DMS114 treated with DMSO at 0.1 percent for 48 hours (cell line): ENCODE results near the gene MFF.

ENCODE experiments used
- DNase-seq: peaks from one replicate; lab custom pipeline; 2025; ENCODE audit not compliant: unreplicated experiment; lab: John Stamatoyannopoulos, UW

The MFF gene

GRCh38 chr2:227324995-227325838 is at the start of gene MFF:
Gene MFF (plus strand): TSS chr2:227325251. CDS start chr2:227330666, 5,415 bp downstream.
- DNase-seq, result peak; percentile 88

GRCh38 chr2:227280895-227281294 is 44.2 kb upstream of the MFF start:
- DNase-seq, result no peak

- DNase-seq, result no peak
Measured at GRCh38 chr2:227285741-227286236, 39.3 kb upstream of the MFF start.

- DNase-seq, result no peak
Measured at GRCh38 chr2:227287771-227288170, 37.3 kb upstream of the MFF start.

GRCh38 chr2:227292314-227292713 is 32.7 kb upstream of the MFF start:
- no peak for DNase-seq

- DNase-seq, result no peak
Measured at GRCh38 chr2:227293531-227293930, 31.5 kb upstream of the MFF start.

- DNase-seq, result no peak
Measured at GRCh38 chr2:227295806-227296205, 29.2 kb upstream of the MFF start.

- DNase-seq, result no peak
Measured at GRCh38 chr2:227296671-227297405, 28.2 kb upstream of the MFF start.

GRCh38 chr2:227301523-227301922 is 23.5 kb upstream of the MFF start:
- DNase-seq, result no peak

- DNase-seq, result no peak
Measured at GRCh38 chr2:227308784-227309183, 16.3 kb upstream of the MFF start.

- DNase-seq, result no peak
Measured at GRCh38 chr2:227310756-227311110, 14.3 kb upstream of the MFF start.

GRCh38 chr2:227311861-227312506 is 13.1 kb upstream of the MFF start:
- DNase-seq, result no peak

- DNase-seq, result no peak
Measured at GRCh38 chr2:227312579-227312978, 12.5 kb upstream of the MFF start.

GRCh38 chr2:227313310-227313709 is 11.7 kb upstream of the MFF start:
- no peak for DNase-seq

- DNase-seq, result no peak
Measured at GRCh38 chr2:227317834-227318233, 7.2 kb upstream of the MFF start.

- DNase-seq, result no peak
Measured at GRCh38 chr2:227320305-227321094, 4.6 kb upstream of the MFF start.

- no peak for DNase-seq
Measured at GRCh38 chr2:227322530-227323205, 2.4 kb upstream of the MFF start.

- DNase-seq, result no peak
Measured at GRCh38 chr2:227323818-227324217, 1.2 kb upstream of the MFF start.

- DNase-seq, result peak; percentile 70
Measured at GRCh38 chr2:227324642-227324994, 433 bp upstream of the MFF start.

- no peak for DNase-seq
Measured at GRCh38 chr2:227325839-227326195, 766 bp downstream of the MFF start.

- DNase-seq, result no peak
Measured at GRCh38 chr2:227326783-227327182, 1.7 kb downstream of the MFF start.
